CD4-positive, alpha-beta T cell treated with Interleukin-2 at 100 ng/mL for 4 hours (primary cell): ENCODE results near the gene PANK1.

Source experiments
- DNase-seq: peaks from one replicate; pipeline ENCODE4 v3.0.0-alpha.2; 2020; ENCODE audit warnings: low spot score

PANK1 gene

GRCh38 chr10:89615824-89616223 lies 29.2 kb downstream of the PANK1 start:
- no peak for DNase-seq

GRCh38 chr10:89615112-89615511 lies 29.9 kb downstream of the PANK1 start:
- peak; percentile 13 for DNase-seq

GRCh38 chr10:89613582-89613981 lies 31.5 kb downstream of the PANK1 start:
- DNase-seq: no peak

- no peak for DNase-seq
Measured at GRCh38 chr10:89611282-89611681, 33.8 kb downstream of the PANK1 start.

GRCh38 chr10:89609833-89610346 lies 35.2 kb downstream of the PANK1 start:
- DNase-seq: no peak

- no peak for DNase-seq
Measured at GRCh38 chr10:89604200-89604599, 40.8 kb downstream of the PANK1 start.

GRCh38 chr10:89602919-89603318 lies 42.1 kb downstream of the PANK1 start:
- DNase-seq: no peak

- no peak for DNase-seq
Measured at GRCh38 chr10:89601728-89602361, 43.2 kb downstream of the PANK1 start.

GRCh38 chr10:89600041-89600440 lies 45.0 kb downstream of the PANK1 start:
- no peak for DNase-seq

GRCh38 chr10:89593043-89593442 lies 52.0 kb downstream of the PANK1 start:
- DNase-seq: no peak

- DNase-seq: no peak
Measured at GRCh38 chr10:89592539-89592938, 52.5 kb downstream of the PANK1 start.

- DNase-seq: no peak
Measured at GRCh38 chr10:89591796-89592271, 53.2 kb downstream of the PANK1 start.

- DNase-seq: no peak
Measured at GRCh38 chr10:89591111-89591795, 53.8 kb downstream of the PANK1 start.

- no peak for DNase-seq
Measured at GRCh38 chr10:89590326-89590725, 54.7 kb downstream of the PANK1 start.

GRCh38 chr10:89589101-89589720 lies 55.8 kb downstream of the PANK1 start:
- no peak for DNase-seq

GRCh38 chr10:89588671-89589070 lies 56.4 kb downstream of the PANK1 start:
- DNase-seq: no peak

GRCh38 chr10:89582022-89582421 lies 63.0 kb downstream of the PANK1 start:
- DNase-seq: no peak

- no peak for DNase-seq
Measured at GRCh38 chr10:89580243-89580642, 64.8 kb downstream of the PANK1 start.

GRCh38 chr10:89576696-89577095 lies 68.3 kb downstream of the PANK1 start:
- no peak for DNase-seq

GRCh38 chr10:89576022-89576421 lies 69.0 kb downstream of the PANK1 start:
- no peak for DNase-seq

GRCh38 chr10:89575031-89575430 lies 70.0 kb downstream of the PANK1 start:
- no peak for DNase-seq

GRCh38 chr10:89574368-89574767 lies 70.7 kb downstream of the PANK1 start:
- DNase-seq: no peak

- DNase-seq: no peak
Measured at GRCh38 chr10:89567576-89568245, 77.3 kb downstream of the PANK1 start.
